ENCODE results near the gene ADAM29.
"Not testable (repeated sequence)": the region's sequence is repeated elsewhere in the genome, so short reads cannot be mapped to it uniquely, and the experiment has no call there.

The ADAM29 gene

GRCh38 chr4:174972911-174973310, 54.8 kb downstream of the ADAM29 start:
- DNase-seq = no peak

- no peak for DNase-seq
Observed at GRCh38 chr4:174973336-174973735, 55.2 kb downstream of the ADAM29 start.

GRCh38 chr4:174983128-174983750, 65.1 kb downstream of the ADAM29 start:
- no peak for DNase-seq

GRCh38 chr4:174983870-174984269, 65.7 kb downstream of the ADAM29 start:
- not testable (repeated sequence) for DNase-seq

- DNase-seq = no peak
Observed at GRCh38 chr4:174989791-174990190, 71.6 kb downstream of the ADAM29 start.

- DNase-seq = no peak
Observed at GRCh38 chr4:174993916-174994315, 75.8 kb downstream of the ADAM29 start.

GRCh38 chr4:174996079-174996478, 77.9 kb downstream of the ADAM29 start:
- no peak for DNase-seq

GRCh38 chr4:174999407-174999806, 81.2 kb downstream of the ADAM29 start:
- DNase-seq = no peak

- no peak for DNase-seq
Observed at GRCh38 chr4:175017751-175018150, 99.6 kb downstream of the ADAM29 start.

GRCh38 chr4:175019447-175019846, 101.3 kb downstream of the ADAM29 start:
- not testable (repeated sequence) for DNase-seq

Data from CD4-positive, alpha-beta T cell treated with Interleukin-10 for 1 hour (primary cell).